ENCODE results near the gene RPS5.
"Not testable (repeated sequence)": the region's sequence is repeated elsewhere in the genome, so short reads cannot be mapped to it uniquely, and the experiment has no call there.

RPS5 gene

GRCh38 chr19:58356766-58357480, 30.1 kb upstream of the RPS5 start:
- no peak for DNase-seq

- DNase-seq: no peak
Measured at GRCh38 chr19:58357481-58358145, 29.5 kb upstream of the RPS5 start.

- DNase-seq: no peak
Measured at GRCh38 chr19:58361900-58362271, 25.2 kb upstream of the RPS5 start.

GRCh38 chr19:58362272-58362994, 24.6 kb upstream of the RPS5 start, which contains the start of gene ZNF497:
ZNF497 (minus strand) TSS chr19:58362751; CDS start chr19:58357635, 5,116 bp downstream.
- DNase-seq: peak; percentile 85

- DNase-seq: no peak
Measured at GRCh38 chr19:58364146-58364545, 22.9 kb upstream of the RPS5 start.

GRCh38 chr19:58366585-58367430, 20.3 kb upstream of the RPS5 start:
- DNase-seq: no peak

GRCh38 chr19:58367698-58368454, 19.2 kb upstream of the RPS5 start:
- DNase-seq: no peak

- DNase-seq: no peak
Measured at GRCh38 chr19:58368561-58369360, 18.3 kb upstream of the RPS5 start.

GRCh38 chr19:58372311-58373133, 14.5 kb upstream of the RPS5 start:
- DNase-seq: no peak

- DNase-seq: no peak
Measured at GRCh38 chr19:58374200-58374599, 12.9 kb upstream of the RPS5 start.

- not testable (repeated sequence) for DNase-seq
Measured at GRCh38 chr19:58376724-58377123, 10.3 kb upstream of the RPS5 start.

GRCh38 chr19:58379246-58379645, 7.8 kb upstream of the RPS5 start:
- no peak for DNase-seq

- DNase-seq: no peak
Measured at GRCh38 chr19:58380037-58380661, 6.9 kb upstream of the RPS5 start.

- DNase-seq: peak; percentile 99
Measured at GRCh38 chr19:58380662-58381459, 6.2 kb upstream of the RPS5 start, which contains the start of gene ZNF837. ZNF837 (minus strand) TSS chr19:58381030; CDS start chr19:58369332, 11,698 bp downstream.

- DNase-seq: no peak
Measured at GRCh38 chr19:58381460-58382212, 5.4 kb upstream of the RPS5 start.

GRCh38 chr19:58382997-58383603, 4.0 kb upstream of the RPS5 start:
- no peak for DNase-seq

- DNase-seq: no peak
Measured at GRCh38 chr19:58385313-58385890, 1.7 kb upstream of the RPS5 start.

Measured in SHP77 treated with DMSO at 0.1 percent for 48 hours (cell line).